Esophagus mucosa (tissue), 1 donor: Measurements from ENCODE around the gene GALNT13. TPM values are rescaled to one million over a fixed set of nuclear protein-coding genes. Genes with fewer than 3 reads are reported as not detected.
"Not testable (repeated sequence)": the region's sequence is repeated elsewhere in the genome, so short reads cannot be mapped to it uniquely, and the experiment has no call there.

ENCODE experiments used
- ATAC-seq: fragments of 200-7000 bp; cut with Tn5 transposase; one replicate; pipeline ENCODE4 v1.9.1; 2020
- total RNA-seq: library from RNA; stranded (reverse); gene quantifications from one replicate; pipeline ENCODE4 v1.2.4, GENCODE V29; 2023
- donor health status: DM: yes; HTN: yes; CAD: no.

The GALNT13 gene
- total RNA-seq, 1 donor from 2014 or later, result 0.04 TPM

DNA sequence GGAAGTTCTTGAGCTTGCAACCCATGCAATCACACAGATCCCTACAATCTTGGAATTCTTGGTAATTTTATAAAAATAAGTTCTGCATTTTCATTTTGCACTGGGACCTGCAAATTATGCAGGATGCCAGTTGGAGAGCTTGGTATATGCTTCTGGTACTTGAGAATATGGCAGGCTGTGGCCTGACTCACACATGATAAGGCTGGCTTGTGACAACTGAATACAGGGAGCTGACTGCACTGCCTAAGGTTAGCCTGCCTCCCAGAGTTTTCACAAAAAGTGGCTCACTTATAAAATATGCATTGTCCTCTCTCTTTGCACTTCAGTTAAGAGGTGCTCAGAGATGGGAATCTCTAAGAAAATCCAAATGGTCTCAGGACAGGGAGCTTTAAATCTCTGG lies 561.3 kb downstream of the GALNT13 start:
- ATAC-seq, result no peak

DNA sequence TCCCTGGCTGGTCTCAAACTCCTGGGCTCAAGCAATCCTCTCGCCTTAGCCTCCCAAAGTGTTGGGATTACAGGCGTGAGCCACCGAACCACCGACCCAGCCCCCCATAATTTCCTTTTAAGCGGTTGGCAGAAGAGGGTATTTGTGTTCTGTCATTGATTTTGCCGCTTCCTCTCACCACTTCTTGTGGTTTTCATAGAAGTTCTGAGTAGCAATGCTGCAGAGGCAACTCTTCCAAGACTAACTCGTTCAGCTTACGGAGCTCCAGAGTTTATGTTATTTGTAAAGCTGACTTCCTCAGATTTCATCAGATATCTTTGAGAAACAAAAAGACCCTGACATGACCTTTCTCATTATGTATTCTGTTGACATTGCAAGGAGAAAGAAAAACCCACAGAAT lies 565.4 kb downstream of the GALNT13 start:
- ATAC-seq, result no peak

DNA sequence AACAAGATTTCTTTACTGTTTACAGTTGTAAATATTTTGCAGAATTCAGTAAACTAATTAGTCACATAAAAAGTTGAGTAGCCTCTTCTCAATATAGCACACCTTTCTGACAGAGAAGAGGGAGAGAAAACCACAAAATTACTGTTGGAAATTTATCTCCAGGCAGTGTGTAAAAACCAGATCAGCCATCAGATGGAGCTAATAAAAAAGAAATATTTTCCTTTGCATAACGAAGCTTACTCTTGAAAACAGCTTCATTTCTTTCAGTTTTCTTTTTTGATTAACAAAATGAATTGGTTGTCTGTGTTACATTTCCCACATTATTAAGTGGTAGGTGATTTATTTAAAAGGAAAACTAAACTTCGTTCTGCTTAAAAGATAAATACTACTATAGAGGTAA lies 567.4 kb downstream of the GALNT13 start:
- no peak for ATAC-seq

DNA sequence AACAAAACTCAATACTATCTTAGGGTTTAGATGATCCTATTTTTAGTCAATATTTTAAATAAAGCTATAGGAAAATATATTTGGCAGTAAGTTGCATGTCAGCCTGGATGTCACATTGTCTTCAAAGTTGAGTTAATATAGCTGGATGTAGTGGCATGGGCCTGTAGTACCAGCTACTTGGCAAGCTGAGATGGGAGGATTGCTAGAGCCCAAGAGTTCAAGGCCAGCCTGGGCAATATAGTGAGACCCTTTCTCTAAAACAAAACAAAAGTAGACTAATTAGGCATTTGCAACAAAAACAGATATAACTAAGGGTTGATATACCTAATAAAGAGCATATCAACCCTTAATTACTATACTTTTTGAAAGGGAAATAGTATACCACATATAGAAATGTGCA lies 572.2 kb downstream of the GALNT13 start:
- ATAC-seq, result no peak

DNA sequence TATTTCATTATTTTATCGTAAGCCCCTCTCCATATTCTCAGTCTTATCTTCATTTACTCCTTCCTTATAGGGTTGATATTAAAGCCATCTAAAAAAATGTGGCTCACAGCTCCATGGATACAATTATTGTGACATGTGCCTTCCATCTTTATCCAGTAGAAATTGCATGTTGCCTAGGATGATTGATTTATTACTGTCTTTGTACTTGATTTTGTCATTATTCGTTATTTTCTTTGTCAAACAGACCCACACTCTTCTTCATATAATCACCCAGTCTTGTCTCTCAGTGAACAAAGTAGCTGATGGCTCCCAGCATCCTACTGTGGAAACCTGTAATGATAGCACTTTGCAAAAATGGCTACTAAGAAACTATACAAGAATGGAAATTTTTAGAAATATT lies 574.6 kb downstream of the GALNT13 start:
- ATAC-seq, result no peak

DNA sequence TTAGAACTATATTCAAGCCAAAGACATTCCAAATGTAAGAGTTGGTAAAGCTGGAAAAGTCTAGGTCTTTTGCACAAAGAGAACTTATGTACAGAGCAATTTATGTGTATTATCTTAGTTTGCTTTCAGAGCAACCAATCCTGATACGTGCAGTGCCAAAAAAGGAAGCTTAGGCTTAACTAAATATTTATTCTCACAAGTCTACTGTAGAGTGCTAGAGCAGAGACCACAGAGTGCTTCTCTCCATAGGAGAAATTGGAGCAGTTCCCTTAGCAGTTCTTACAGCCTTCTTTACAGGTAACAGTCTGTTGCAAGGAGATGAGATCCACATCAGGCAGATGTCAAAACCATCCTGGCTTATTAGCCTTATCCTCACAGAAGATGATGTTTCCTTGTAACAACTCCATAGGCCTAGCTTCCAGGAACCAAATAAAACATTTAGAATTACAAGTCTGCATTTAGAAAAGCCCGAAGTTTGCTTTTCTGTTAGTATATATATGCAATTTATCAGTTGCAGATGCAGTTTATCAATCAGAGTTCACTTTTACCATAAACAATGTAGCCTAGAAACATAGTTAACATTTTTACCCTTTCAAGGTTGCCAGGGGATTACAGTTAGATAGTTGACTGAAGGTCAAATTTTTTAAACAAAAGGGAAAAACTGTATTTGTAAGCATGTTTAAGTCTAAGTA lies 576.2 kb downstream of the GALNT13 start:
- ATAC-seq, result no peak

DNA sequence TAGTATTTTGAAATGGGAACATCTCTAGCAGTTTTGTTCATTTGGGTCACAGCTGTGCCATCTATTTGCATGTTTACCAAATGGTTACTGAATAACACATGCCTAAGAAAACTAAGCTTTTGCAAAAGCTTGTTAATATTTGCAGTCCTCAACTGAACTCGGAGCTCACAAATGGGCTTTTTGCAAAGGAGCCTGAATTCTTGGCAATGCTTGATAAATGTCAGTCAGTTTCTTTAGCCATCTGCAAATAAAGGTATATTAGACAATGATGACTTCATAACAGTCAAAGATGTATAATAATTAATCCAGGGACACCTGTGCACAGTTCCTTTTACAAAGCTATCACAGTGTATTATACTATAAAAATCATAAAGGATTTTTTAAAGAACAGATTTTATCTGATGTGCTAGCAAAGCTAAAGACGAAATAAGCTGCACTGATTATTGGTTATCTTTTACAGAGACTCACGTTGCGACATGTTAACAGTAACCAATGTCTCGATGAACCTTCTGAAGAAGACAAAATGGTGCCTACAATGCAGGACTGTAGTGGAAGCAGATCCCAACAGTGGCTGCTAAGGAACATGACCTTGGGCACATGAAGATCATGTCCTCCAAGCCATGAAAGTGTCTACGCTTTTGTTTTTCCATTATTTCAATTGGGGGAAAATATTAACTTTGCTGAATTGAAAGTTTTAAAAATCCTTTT lies 578.4 kb downstream of the GALNT13 start:
- no peak for ATAC-seq

DNA sequence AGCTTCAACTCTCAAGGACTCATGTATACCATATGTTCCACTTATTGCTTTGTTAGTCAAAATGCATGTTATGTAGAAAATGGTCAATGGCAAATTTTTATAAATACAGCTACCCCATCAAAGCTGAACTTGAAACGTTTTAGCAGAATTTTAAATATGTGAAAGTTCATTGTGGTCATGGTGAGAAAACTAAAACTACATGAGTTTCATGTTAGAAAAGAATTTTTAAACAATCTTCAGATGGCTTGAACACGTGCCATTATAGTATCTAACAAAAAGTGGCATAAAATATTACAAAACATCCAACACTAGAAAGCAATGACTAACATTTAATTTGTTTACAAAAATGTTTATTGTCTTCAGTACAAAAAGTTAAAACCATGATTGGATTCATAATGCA lies 580.7 kb downstream of the GALNT13 start:
- no peak for ATAC-seq

DNA sequence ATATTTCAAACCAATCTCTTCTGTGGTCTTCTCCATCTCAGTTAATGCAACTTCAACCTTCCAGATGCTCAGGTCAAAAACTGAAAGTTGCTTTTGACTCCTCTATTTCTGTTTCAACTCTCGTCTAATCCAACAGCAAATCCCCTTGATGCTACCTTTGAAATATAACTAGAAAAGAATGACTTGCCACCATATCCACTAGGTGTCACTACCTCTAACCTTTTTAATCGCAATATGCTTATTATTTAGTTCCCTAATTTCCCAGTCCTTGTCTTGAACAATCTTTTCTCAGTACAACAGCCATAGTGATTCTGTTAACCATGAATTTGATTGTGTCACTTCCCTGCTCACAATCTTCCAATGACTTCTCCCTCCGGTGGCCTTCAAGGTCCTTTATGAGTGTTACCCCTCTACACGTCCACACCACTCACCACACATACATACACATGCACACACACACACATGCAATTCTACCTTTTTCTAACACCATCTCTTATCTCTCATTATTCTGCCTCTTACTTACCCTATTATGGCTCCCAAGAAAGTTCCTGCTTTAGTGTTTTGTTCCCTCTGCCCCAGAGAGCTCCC lies 581.3 kb downstream of the GALNT13 start:
- ATAC-seq, result no peak

DNA sequence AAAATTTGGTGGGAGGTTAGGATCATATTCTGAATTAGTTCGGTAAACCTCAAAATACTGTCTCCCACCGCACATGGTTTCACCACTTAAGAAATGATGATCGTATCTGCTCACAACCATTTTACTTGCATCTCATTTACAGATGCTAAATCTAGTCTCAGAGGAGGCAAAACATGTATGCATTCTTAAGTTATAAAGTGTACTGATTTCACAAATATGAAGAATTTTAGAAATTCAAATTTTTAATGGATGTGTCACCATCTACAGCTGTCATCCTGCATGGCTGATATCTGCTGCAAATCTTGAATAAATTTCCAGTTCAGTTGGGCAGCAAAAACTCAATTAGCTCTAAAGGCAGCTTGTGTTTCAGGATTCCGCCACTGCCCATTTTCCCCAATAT lies 583.4 kb downstream of the GALNT13 start:
- ATAC-seq, result no peak

DNA sequence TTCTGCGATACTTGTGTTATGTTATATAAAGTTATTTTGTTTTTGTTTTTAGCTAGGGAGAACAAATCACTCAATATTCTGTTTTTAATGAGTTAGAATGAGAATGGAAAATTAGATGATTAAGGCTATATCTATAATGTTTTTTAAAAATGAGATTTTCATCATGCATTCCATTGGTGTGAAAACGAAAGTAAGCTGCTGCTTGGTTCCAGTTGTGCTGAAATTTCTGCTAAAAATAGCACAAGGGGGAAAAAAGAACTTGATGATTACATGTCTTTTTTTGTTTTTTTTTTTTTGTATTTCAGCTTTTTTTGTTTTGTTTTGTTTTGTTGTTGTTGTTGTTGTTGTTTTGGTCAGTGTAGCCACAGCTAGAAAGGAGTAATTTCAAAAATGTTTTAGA lies 584.1 kb downstream of the GALNT13 start:
- no peak for ATAC-seq

DNA sequence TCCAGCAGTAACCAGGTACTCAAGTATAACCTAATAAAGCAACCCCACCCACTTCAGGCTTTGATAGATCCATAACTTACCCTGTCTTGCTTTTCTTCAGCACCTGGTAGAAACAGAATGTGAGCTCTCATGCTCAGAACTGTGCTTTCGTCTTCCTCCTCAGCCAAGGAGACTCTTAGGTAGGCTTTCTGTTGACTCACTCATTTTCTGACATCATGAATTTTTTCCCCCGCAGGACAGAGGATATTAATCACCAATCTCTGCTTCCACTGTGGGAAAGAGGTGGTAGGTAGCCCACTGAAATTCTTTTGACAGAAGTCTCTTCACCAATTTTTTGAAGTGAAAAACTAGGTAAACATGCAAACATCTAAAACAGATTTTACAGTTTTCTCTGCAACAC lies 585.6 kb downstream of the GALNT13 start:
- no peak for ATAC-seq

DNA sequence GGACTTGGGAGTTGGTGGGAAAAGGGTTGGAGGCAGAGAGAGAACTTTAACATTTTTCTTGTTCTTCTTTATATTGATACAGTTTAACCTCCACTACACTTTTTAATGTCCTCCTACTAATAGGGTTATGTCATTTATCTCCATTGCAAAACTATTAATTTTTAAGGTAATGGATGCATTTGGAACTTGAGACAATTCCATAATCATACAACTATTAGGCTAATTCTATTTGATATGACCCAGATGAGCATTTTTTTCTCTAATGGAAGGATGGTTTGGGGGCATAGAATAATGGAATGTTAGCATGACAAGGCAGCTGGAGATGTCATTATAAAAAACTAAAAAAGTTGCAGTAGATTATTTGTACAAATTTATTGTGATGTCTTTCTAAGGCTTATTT lies 587.6 kb downstream of the GALNT13 start:
- ATAC-seq, result no peak

DNA sequence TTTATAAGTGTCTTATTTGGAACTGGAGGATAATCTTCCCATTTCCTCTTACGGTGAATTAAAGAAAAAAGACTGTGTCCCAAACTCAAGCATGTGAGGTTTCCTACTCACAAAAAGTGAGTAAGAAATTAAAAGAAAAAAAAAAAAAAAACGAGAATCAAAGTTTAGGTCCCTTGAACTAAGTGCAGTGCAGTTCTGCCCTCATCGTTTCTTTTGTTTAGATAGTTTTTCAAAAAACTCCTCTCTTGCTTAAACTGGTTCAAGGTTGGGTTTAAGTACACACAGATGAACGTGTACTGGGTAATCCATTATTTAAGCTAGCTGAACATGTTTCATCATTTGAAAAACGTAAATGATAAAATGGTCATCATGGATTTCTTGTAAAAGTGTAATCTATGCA lies 590.9 kb downstream of the GALNT13 start:
- ATAC-seq, result no peak

DNA sequence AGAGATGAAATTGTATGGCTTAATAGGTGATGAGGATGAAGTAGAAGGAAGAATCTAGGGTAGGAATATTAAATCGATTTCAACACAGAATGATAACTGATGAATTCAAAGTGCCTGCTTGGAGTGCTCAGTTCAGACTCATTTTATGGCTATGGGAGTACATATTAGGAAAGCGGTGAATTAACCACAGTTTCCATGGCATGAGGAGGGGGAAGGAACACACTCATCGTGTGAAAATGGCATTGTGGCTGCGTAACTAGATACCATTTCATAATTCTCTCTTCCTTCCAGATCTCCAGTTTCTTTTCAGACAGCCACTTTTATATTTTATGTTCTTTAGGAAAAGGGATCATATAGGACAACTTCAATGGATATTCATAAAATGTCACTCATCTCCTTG lies 594.5 kb downstream of the GALNT13 start:
- ATAC-seq, result no peak

DNA sequence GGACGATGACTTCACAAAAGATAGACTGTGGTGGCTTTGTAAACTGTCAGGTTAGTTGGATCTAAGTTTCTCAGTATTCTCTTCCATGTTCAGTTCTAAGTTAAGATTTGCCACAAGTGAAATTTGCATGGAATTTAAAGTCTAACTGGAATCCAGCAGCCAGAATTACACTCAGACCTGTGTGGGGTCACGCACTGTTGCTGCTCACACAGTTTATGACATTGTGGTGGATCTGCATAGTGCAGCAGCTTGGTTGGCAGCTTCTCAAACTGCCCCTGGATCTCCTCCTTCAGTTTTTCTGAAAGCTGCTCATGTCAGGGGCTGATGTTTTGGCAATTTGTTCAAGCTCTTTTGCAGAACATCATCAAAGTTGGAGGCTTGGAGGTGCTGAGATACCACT lies 598.7 kb downstream of the GALNT13 start:
- ATAC-seq, result no peak

DNA sequence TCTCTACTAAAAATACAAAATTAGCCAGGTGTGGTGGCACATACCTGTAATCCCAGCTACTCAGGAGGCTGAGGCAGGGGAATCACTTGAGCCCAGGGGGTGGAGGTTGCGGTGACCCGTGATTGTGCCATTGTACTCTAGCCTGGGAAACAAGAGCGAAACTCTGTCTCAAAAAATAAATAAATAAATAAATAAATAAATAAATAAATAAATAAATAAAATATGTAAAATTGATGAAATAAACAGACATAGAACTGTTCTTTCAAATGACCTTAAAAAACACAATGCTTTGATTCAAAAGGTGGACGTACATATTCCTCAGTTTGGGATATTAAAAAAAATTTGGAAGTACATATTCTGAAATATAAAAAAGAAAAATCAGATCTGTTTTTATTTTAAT lies 599.8 kb downstream of the GALNT13 start:
- not testable (repeated sequence) for ATAC-seq

DNA sequence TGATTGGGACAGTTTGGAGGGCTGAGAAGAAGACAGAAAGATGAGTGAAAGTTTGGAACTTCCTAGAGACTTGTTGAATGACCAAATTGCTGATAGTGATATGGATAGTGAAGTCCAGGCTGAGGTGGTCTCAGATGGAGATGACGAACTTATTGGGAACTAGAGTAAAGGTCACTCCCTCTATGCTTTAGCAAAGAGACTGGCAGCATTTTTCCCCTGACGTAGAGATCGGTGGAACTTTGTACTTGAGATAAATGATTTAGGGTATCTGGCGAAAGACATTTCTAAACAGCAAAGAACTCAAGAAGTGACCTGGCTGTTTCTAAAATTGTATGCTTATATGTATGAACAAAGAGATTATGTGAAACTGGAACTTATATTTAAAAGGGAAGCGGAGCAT lies 605.6 kb downstream of the GALNT13 start:
- no peak for ATAC-seq

DNA sequence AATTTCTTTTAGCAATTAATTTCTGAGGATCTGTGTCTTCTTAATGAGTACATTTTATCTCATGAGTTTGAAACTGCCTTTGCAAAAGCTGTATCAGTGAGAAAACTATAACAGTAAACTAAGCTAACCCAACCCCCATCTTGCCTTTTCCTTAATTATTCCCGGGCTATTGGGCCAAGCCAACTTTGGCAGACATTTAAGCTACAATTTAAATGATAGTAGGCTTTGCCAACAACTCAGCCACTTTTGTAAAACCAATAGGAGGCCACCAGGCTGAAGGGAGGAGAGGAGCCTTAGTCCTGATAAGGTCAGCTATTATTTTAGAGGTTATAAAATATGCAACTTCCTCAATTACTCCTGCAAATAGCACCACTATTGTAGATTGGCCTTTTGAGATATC lies 608.8 kb downstream of the GALNT13 start:
- no peak for ATAC-seq

DNA sequence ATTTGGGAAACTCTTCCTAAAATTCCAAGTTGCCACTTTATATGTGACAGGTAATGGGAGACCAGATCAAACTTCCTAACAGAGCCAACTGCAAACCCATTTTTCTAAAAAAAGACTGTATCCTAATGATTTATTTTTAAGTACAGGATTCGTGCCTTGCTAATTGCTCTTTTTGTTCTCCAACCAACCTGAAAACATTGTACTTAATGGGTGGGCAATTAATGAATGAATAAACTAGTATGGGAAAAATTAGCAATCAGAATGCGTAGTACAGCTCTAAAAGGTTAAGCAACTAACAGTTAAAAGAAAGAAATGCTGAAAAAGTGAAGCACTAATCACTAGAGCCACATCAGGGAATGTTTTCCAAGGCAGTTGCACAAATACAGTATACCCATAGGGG lies 609.6 kb downstream of the GALNT13 start:
- ATAC-seq, result no peak

DNA sequence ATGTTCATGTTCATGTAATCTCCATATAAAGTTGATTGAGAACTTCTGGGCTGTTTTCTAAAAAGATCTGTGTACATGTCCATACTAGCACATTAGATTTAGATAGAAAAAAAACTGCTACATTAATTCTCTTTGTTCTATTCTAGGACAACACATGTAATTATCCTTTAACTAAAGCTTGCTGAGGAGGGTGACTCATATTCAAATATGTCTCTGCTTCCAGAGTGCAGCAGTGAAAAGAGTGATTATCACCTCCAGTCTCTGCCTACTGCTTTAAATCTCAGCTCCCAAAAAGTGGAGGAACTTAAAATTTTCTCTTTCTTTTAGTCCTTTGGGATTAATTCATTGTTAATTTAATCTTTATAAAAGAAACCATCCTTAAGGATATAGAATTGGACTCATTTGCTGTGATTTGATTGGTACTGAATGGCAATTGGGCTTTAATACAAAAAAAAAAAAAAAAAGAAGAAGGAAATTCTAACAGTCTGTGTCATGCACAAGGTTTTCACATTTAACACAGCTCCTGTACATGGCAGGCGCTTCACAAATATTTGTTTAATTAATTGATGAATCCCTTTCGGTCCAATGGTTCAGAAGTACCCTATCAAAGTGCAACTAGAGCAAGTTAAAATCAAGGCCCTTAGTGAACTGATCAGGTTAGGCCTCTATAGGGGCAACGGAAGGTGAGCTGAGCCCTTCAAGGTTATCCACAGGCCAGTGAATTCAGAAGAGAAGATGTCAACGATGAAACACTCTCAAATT lies 612.8 kb downstream of the GALNT13 start:
- ATAC-seq, result no peak

DNA sequence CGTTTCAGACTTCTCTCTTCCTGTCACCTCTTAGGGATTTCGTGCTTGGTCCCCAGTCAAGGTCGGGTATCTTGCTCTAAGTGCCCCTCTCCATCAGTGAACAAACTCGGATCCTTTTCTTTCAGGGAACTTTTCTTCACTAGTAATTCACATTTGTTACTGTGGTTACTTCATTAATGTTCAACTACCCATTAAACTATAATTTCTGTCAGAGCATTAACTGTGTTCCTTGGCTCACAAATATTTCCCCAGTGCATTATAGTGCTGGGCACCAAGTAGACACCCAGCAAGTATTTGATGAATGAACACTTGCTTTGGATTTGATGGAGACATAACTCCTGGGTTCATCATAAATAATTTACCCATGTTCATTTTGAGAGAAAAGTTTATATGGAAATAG lies 617.1 kb downstream of the GALNT13 start:
- no peak for ATAC-seq

DNA sequence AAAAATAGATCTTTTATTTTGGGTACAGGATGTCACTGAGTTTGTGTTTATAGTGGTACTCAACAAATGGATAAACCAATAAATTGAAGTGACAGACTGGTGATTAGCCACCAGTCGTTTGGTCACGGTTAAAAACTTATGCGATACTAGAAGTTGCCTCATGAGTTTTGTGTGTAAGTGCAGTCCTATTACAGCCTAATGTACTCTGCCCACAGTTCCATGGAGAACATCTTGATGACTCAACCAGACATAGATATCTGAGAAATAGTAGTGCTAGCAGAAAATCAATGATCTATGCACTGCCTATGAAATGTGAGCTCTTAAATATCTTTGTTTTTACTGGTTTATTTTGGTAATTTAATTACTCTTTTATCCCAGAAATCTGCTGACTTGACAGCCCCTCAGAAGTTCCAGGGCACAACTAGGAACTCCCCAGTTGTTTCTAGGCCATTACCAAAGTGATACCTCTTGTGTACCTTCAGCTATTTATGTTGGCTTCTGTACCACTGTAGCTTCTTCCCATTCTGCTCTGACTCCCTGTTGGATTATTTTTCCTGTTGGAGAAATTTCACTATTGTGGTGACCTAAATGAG lies 617.6 kb downstream of the GALNT13 start:
- ATAC-seq, result no peak
